Trophoblast cell (in vitro differentiated cells and primary cell): ENCODE measurements around the gene RPRD2.

Experiments
- DNase-seq, 2 donors: peaks; one replicate each; pipeline ENCODE4 v3.0.0-alpha.2; 2016
- H2AFZ ChIP-seq: 2 replicates; pipeline ENCODE4 v1.6.1; 2013; ENCODE audit warnings: low read length, moderate library complexity, mild to moderate bottlenecking; ENCODE audit not compliant: insufficient read depth, poor library complexity
- H2AK5ac ChIP-seq: 2 replicates; pipeline ENCODE4 v1.6.1; 2013; ENCODE audit warnings: mild to moderate bottlenecking, low read length
- H2BK120ac ChIP-seq: 2 replicates; pipeline ENCODE4 v1.6.1; 2013; ENCODE audit warnings: low read length, mild to moderate bottlenecking, moderate library complexity; ENCODE audit not compliant: insufficient read depth, poor library complexity
- H2BK12ac ChIP-seq: 2 replicates; pipeline ENCODE4 v1.6.1; 2013; ENCODE audit warnings: mild to moderate bottlenecking, low read length, moderate library complexity
- H2BK5ac ChIP-seq: 2 replicates; pipeline ENCODE4 v1.6.1; 2013; ENCODE audit warnings: low read length, low read depth, moderate library complexity, mild to moderate bottlenecking; ENCODE audit not compliant: poor library complexity
- H3K14ac ChIP-seq: 2 replicates; pipeline ENCODE4 v1.6.1; 2013; ENCODE audit warnings: mild to moderate bottlenecking, low read length
- H3K18ac ChIP-seq: 2 replicates; pipeline ENCODE4 v1.6.1; 2013; ENCODE audit warnings: mild to moderate bottlenecking, low read length
- H3K23ac ChIP-seq: 2 replicates; pipeline ENCODE4 v1.6.1; 2013; ENCODE audit warnings: low read length
- H3K27ac ChIP-seq: 2 replicates; pipeline ENCODE4 v1.5.1; 2013; ENCODE audit warnings: low read depth, mild to moderate bottlenecking, inconsistent platforms, low read length, moderate library complexity
- H3K27me3 ChIP-seq: 2 replicates; pipeline ENCODE4 v1.6.1; 2013; ENCODE audit warnings: inconsistent platforms, mild to moderate bottlenecking, low read length, moderate library complexity; ENCODE audit not compliant: insufficient read depth
- H3K36me3 ChIP-seq, 2 experiments: 1 replicate in 1 of 2; 2 replicates in 1 of 2; pipeline ENCODE4 v1.6.1; 2013; ENCODE audit warnings: low read length in 2 of 2, mild to moderate bottlenecking in 2 of 2, moderate library complexity in 1 of 2; ENCODE audit not compliant: insufficient read depth in 2 of 2, control insufficient read depth in 1 of 2
- H3K4ac ChIP-seq: 2 replicates; pipeline ENCODE4 v1.6.1; 2013; ENCODE audit warnings: low read depth, mild to moderate bottlenecking, low read length, moderate library complexity
- H3K4me1 ChIP-seq, 2 experiments: 1 replicate in 1 of 2; 2 replicates in 1 of 2; pipeline ENCODE4 v1.6.1; 2013; ENCODE audit warnings: low read length in 2 of 2, mild to moderate bottlenecking in 2 of 2, moderate library complexity in 1 of 2; ENCODE audit not compliant: insufficient read depth in 2 of 2, control insufficient read depth in 1 of 2
- H3K4me2 ChIP-seq: 2 replicates; pipeline ENCODE4 v1.6.1; 2013; ENCODE audit warnings: inconsistent platforms, mild to moderate bottlenecking, low read length, moderate library complexity
- H3K4me3 ChIP-seq: 2 replicates; pipeline ENCODE4 v1.5.1; 2013; ENCODE audit warnings: mild to moderate bottlenecking, low read depth, low read length, inconsistent platforms
- H3K79me1 ChIP-seq: one replicate; pipeline ENCODE4 v1.6.1; 2013; ENCODE audit warnings: low read length
- H3K79me2 ChIP-seq: 2 replicates; pipeline ENCODE4 v1.6.1; 2013; ENCODE audit warnings: low read length, mild to moderate bottlenecking; ENCODE audit not compliant: control insufficient read depth, insufficient read depth, poor library complexity
- H3K9ac ChIP-seq: 2 replicates; pipeline ENCODE4 v1.6.1; 2013; ENCODE audit warnings: mild to moderate bottlenecking, low read length
- H3K9me3 ChIP-seq: 2 replicates; pipeline ENCODE4 v1.6.1; 2013; ENCODE audit warnings: low read depth, mild to moderate bottlenecking, control low read depth, inconsistent platforms, low read length; ENCODE audit not compliant: insufficient read depth
- H4K12ac ChIP-seq: 2 replicates; pipeline ENCODE4 v1.6.1; 2013; ENCODE audit warnings: low read depth, mild to moderate bottlenecking, low read length, moderate library complexity
- H4K8ac ChIP-seq: 2 replicates; pipeline ENCODE4 v1.6.1; 2013; ENCODE audit warnings: low read depth, mild to moderate bottlenecking, low read length, moderate library complexity
- H4K91ac ChIP-seq: one replicate; pipeline ENCODE4 v1.6.1; 2013; ENCODE audit warnings: low read depth, mild to moderate bottlenecking, low read length, moderate library complexity
- WGBS: extraction: QIAGEN DNeasy Blood & Tissue Kit; methylation state at CpG from one replicate; pipeline ENCODE4 v1.1.7; 2013; ENCODE audit warnings: missing lambda C conversion rate; ENCODE audit not compliant: insufficient read length, insufficient coverage; ENCODE audit errors: extremely low coverage; 5-methylcytosine and 5-hydroxymethylcytosine counted together

Gene RPRD2

DNA sequence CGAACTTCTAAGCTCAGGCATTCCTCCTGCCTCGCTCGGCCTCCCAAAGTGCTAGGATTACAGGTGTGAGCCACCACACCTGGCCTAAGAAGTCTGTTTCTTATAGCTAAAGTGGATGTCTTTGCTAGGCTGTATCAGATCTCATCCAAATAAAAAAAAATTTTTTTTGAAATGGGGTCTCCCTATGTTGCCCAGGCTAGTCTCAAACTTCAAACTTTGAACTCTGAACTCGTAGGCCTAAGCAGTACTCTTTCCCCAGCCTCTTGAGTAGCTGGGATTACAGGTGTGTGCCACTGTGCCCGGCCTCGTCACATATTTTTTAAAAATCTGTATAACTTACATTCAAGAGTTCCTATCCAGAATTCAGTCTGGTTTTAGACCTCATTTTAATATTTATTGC, 40.5 kb downstream of the RPRD2 start:
- no peak overlapping the region for H3K18ac ChIP-seq
- no peak overlapping the region for H2AFZ ChIP-seq
- no peak overlapping the region for H4K8ac ChIP-seq
- no peak overlapping the region for H2BK120ac ChIP-seq
- no peak overlapping the region for H3K4me3 ChIP-seq
- no CpG with 5 or more reads among the region's 6 CpGs for WGBS
- no peak overlapping the region for H3K4me2 ChIP-seq
- H2BK12ac ChIP-seq: no peak overlapping the region
- no peaks in the 10 kb centered on the region for H3K79me2 ChIP-seq
- DNase-seq: no peak
- H3K27ac ChIP-seq: no peak overlapping the region
- no peaks in the 10 kb centered on the region for H3K79me1 ChIP-seq
- H3K36me3 ChIP-seq: peaks cover 0 to 1% of the 10 kb centered on the region in 2 experiments
- H3K4me1 ChIP-seq: no peaks in the 10 kb centered on the region
- H3K9me3 ChIP-seq: no peaks in the 10 kb centered on the region
- H2AK5ac ChIP-seq: no peak overlapping the region
- no peaks in the 10 kb centered on the region for H3K27me3 ChIP-seq
- H3K14ac ChIP-seq: no peak overlapping the region
- no peak overlapping the region for H3K9ac ChIP-seq
- H3K4ac ChIP-seq: no peak overlapping the region
- no peak overlapping the region for H4K91ac ChIP-seq
- H4K12ac ChIP-seq: no peak overlapping the region
- no peak overlapping the region for H3K23ac ChIP-seq
- no peak overlapping the region for H2BK5ac ChIP-seq

DNA sequence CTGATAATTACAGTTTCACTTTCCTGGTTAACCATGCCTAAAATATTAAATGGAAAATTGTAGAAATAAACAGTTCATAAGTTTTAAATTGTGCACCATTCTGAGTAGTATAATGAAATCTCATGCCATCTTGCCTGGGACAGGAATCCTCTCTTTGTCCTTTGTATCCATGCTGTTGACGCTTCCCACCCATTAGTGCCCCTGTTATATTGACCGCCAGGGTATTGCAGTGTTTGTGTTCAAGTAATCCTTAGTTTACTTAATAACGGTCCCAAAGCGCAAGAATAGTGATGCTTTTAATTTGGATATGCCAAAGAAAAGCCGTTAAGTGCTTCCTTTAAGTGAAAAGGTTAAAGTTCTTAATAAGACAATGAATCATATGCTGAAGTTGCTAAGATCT, 41.7 kb downstream of the RPRD2 start:
- H3K4me1 ChIP-seq: peaks cover 0 to 1% of the 10 kb centered on the region in 2 experiments
- H2AK5ac ChIP-seq: no peak overlapping the region
- H3K23ac ChIP-seq: no peak overlapping the region
- WGBS: no CpG with 5 or more reads among the region's 5 CpGs
- H3K14ac ChIP-seq: no peak overlapping the region
- H4K91ac ChIP-seq: no peak overlapping the region
- H3K4me3 ChIP-seq: no peak overlapping the region
- H2BK120ac ChIP-seq: no peak overlapping the region
- peaks cover 0 to 1% of the 10 kb centered on the region in 2 experiments for H3K36me3 ChIP-seq
- H3K18ac ChIP-seq: no peak overlapping the region
- no peaks in the 10 kb centered on the region for H3K79me2 ChIP-seq
- no peak overlapping the region for H2BK5ac ChIP-seq
- H3K4ac ChIP-seq: no peak overlapping the region
- H3K9me3 ChIP-seq: no peaks in the 10 kb centered on the region
- H4K8ac ChIP-seq: no peak overlapping the region
- no peak overlapping the region for H2BK12ac ChIP-seq
- H3K9ac ChIP-seq: no peak overlapping the region
- H3K4me2 ChIP-seq: no peak overlapping the region
- H3K27ac ChIP-seq: no peak overlapping the region
- H2AFZ ChIP-seq: no peak overlapping the region
- H3K27me3 ChIP-seq: no peaks in the 10 kb centered on the region
- no peak for DNase-seq
- no peak overlapping the region for H4K12ac ChIP-seq
- H3K79me1 ChIP-seq: no peaks in the 10 kb centered on the region

DNA sequence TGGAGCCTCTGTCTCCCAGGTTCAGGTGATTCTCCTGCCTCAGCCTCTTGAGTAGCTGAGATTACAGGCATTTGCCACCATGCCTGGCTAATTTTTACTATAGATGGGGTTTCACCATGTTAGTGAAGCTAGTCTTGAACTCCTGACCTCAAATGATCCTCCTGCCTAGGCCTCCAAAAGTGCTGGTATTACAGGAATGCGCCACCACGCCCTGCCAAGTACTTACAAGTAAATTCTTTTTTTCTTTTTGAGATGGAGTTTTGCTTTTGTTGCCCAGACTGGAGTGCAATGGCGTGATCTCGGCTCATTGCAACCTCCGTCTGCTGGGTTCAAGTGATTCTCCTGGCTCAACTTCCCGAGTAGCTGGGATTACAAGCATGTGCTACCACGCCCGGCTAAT, 42.5 kb downstream of the RPRD2 start:
- WGBS: no CpG with 5 or more reads among the region's 8 CpGs
- no peak overlapping the region for H3K9ac ChIP-seq
- no peak overlapping the region for H3K14ac ChIP-seq

DNA sequence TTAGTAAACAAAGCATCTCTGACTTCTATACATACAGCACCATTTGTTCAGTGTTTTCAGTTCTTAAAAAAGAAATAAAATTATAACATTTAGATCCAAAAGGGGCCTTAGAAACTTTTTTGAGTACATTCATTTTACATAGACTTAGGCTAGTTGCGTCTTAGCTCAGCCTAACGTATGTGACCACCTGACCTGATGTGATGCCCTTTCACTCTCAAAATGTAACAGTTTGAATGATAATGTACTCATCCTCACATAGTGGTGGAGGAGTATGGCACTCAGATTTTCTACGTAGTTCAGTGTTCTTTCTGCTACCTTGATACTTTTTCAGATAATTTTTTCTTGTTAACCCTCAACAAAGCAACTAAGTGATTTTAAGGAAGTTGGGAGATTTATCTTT, 43.4 kb downstream of the RPRD2 start:
- no CpG with 5 or more reads among the region's 3 CpGs for WGBS

More for the DNA sequence above, 42.5 kb downstream of the RPRD2 start:
- no peak overlapping the region for H3K4me3 ChIP-seq
- H3K9me3 ChIP-seq: no peaks in the 10 kb centered on the region
- H3K27ac ChIP-seq: no peak overlapping the region
- peaks cover 0 to 1% of the 10 kb centered on the region in 2 experiments for H3K36me3 ChIP-seq
- H4K8ac ChIP-seq: no peak overlapping the region
- H3K23ac ChIP-seq: no peak overlapping the region
- no peaks in the 10 kb centered on the region for H3K79me2 ChIP-seq
- no peak overlapping the region for H4K12ac ChIP-seq
- H3K4ac ChIP-seq: no peak overlapping the region
- no peak overlapping the region for H3K18ac ChIP-seq
- H3K4me2 ChIP-seq: no peak overlapping the region
- H3K79me1 ChIP-seq: no peaks in the 10 kb centered on the region
- peak in 1 of 2 donors; percentile 35 for DNase-seq
- H2BK5ac ChIP-seq: no peak overlapping the region
- H2AFZ ChIP-seq: no peak overlapping the region
- no peak overlapping the region for H4K91ac ChIP-seq
- no peaks in the 10 kb centered on the region for H3K27me3 ChIP-seq
- H2BK120ac ChIP-seq: no peak overlapping the region
- no peak overlapping the region for H2AK5ac ChIP-seq
- H3K4me1 ChIP-seq: peaks cover 0 to 1% of the 10 kb centered on the region in 2 experiments
- no peak overlapping the region for H2BK12ac ChIP-seq

More for the DNA sequence above, 43.4 kb downstream of the RPRD2 start:
- H3K36me3 ChIP-seq: peaks cover 0 to 1% of the 10 kb centered on the region in 2 experiments
- H4K91ac ChIP-seq: no peak overlapping the region
- H3K9ac ChIP-seq: no peak overlapping the region
- no peak overlapping the region for H4K12ac ChIP-seq
- no peak overlapping the region for H3K27ac ChIP-seq
- no peaks in the 10 kb centered on the region for H3K79me2 ChIP-seq
- no peaks in the 10 kb centered on the region for H3K9me3 ChIP-seq
- H3K79me1 ChIP-seq: no peaks in the 10 kb centered on the region
- no peak overlapping the region for H3K18ac ChIP-seq
- H2AFZ ChIP-seq: no peak overlapping the region
- H3K23ac ChIP-seq: no peak overlapping the region
- no peak overlapping the region for H3K14ac ChIP-seq
- no peak overlapping the region for H4K8ac ChIP-seq
- H3K4me3 ChIP-seq: no peak overlapping the region
- H3K4me1 ChIP-seq: peaks cover 0 to 1% of the 10 kb centered on the region in 2 experiments
- H2BK12ac ChIP-seq: no peak overlapping the region
- no peak overlapping the region for H2AK5ac ChIP-seq
- no peak for DNase-seq
- H3K27me3 ChIP-seq: no peaks in the 10 kb centered on the region
- no peak overlapping the region for H2BK5ac ChIP-seq
- no peak overlapping the region for H3K4me2 ChIP-seq
- H3K4ac ChIP-seq: no peak overlapping the region
- H2BK120ac ChIP-seq: no peak overlapping the region
